Measurements from ENCODE around the gene PRDM5.

- TF ChIP-seq CTCF (conservative IDR thresholded peaks at IDR 0.05 in 1 of 2, IDR thresholded peaks at IDR 0.05 in 1 of 2; ENCODE audit: low read depth in 1 of 2, low read length in 2 of 2) (no peak), EZH2 (IDR thresholded peaks at IDR 0.05; ENCODE audit: low read length, missing control alignments) (no peak)
Measured at GRCh38 chr4:120664851-120665250, 257.7 kb downstream of the PRDM5 start.

Data from fibroblast of lung (primary cell).